AG10803 (cell line): ENCODE measurements around the gene PLA2R1.
"Not testable (repeated sequence)": the region's sequence is repeated elsewhere in the genome, so short reads cannot be mapped to it uniquely, and the experiment has no call there.

ENCODE experiments used
- DNase-seq: peaks from one replicate; pipeline ENCODE4 v3.0.0; 2010; ENCODE audit warnings: low read depth
- H3K4me3 ChIP-seq: 2 replicates; pipeline ENCODE4 v1.5.1; 2011; ENCODE audit warnings: mild to moderate bottlenecking, low read length, control low read depth
- TF ChIP-seq, protein P1 (sequence below): conservative IDR thresholded peaks from 2 replicates; pipeline ENCODE4 v1.5.1; 2011; ENCODE audit warnings: mild to moderate bottlenecking, low read length, control low read depth, inconsistent platforms

The PLA2R1 gene

DNA sequence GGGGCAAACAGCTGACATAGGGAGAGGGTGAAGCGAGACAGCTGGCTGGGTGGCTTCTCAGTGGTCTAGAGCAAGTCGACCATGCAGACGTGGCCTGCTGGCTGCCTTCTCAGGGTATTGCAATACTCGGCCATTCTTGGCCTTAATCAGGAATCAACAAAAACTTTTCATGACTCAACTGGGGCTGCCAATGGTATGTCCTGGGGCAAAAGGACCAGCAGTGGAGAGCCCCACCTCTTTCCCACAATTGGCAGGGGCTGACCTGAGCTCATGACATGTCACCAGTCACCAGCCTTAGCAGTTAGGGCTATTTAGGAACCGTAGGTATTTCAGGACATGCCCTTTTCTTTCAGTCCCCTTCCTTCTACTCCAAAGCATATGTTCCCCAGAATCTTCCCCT lies 19.1 kb downstream of the PLA2R1 start:
- DNase-seq: no peak
- no peak overlapping the region for H3K4me3 ChIP-seq
- TF ChIP-seq, protein P1, sequence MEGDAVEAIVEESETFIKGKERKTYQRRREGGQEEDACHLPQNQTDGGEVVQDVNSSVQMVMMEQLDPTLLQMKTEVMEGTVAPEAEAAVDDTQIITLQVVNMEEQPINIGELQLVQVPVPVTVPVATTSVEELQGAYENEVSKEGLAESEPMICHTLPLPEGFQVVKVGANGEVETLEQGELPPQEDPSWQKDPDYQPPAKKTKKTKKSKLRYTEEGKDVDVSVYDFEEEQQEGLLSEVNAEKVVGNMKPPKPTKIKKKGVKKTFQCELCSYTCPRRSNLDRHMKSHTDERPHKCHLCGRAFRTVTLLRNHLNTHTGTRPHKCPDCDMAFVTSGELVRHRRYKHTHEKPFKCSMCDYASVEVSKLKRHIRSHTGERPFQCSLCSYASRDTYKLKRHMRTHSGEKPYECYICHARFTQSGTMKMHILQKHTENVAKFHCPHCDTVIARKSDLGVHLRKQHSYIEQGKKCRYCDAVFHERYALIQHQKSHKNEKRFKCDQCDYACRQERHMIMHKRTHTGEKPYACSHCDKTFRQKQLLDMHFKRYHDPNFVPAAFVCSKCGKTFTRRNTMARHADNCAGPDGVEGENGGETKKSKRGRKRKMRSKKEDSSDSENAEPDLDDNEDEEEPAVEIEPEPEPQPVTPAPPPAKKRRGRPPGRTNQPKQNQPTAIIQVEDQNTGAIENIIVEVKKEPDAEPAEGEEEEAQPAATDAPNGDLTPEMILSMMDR: no peak

DNA sequence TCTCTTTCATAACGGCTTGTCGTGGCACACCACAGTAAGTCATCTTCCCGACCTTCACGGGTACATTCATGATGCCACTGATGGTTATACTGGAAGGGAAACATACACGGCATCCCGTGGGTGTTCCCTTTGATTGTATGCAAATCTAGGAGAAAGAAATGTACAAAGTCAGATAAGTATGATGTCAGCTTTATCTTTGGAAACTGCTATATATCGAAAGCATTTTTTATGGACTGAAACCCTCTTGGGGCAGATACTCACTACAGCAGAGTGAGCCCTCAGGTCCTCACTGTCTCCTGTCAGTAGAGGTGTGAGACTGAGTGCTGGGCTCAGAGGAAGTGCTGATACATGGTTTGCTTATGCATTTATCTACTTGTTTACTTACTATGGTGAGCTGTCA lies 20.4 kb downstream of the PLA2R1 start:
- H3K4me3 ChIP-seq: no peak overlapping the region
- DNase-seq: no peak
- TF ChIP-seq, protein P1: no peak

DNA sequence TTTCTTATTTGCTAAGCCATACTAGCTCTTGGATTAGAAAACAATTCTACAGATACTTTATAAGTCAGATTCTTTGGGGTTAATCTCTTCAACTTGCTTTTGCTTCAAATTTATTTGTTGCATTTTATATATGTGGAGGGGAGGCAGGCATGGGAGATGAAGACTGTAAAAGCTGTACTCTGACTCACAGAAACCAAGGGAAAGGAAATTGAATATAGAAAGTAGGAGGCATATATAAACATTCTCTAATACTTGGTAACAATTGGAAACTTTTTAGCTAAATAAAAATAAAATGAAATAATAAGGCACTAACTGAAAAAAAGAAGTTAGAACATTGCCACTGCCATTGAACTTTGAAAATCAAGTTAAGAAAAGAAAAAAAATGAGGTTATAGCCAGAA lies 21.3 kb downstream of the PLA2R1 start:
- TF ChIP-seq, protein P1: no peak
- no peak for DNase-seq
- no peak overlapping the region for H3K4me3 ChIP-seq

DNA sequence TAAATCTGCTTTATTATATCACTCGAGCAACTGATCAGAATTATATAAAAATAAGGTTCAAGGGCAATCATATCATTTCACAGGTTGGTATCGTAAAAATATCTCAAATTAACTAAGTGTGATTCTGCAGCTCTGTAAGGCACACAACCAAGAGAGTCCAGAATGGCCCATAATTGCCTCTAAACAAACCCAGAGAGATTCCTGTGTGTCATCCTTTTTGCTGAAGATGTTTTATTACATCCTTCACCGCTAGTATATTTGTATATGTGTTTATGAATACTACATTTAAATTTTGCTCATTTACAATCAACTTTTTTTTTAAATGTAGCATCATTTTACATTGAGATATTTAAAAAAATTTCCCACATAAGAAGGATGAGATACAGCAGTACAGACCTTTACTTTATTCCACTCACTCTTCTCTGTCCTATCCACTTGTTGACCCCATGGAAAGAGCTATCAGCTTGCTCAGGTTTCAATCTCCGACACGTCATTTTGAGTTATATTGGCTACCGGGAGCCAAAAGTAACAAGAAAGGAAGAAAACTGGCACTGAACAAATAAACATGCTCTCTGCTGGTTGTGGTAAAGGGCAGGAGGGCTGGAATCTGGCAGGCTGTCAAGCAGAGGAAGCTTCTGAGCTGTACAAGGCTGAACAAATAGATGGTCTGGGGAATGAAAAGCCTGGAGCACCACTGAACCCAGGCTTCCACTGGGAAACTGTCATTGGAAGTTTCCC lies 23.1 kb downstream of the PLA2R1 start:
- DNase-seq: peak; percentile 19
- no peak overlapping the region for H3K4me3 ChIP-seq
- TF ChIP-seq, protein P1: no peak

DNA sequence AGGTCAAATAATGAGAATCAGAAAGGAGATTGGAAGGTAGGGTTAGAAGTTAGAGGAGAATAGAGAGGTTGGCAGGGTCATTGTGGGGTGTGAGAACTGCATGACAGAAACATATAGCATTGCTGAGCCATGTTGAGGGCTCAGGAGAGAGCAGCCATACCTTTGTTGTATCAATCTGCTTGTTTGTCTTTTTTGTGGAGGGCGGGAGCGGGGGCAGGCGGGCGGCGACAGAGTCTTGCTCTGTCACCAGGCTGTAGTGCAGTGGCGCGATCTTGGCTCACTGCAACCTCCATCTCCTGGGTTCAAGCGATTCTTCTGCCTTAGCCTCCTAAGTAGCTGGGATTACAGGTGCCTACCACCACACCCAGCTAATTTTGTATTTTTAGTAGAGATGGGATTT lies 23.8 kb downstream of the PLA2R1 start:
- DNase-seq, H3K4me3 ChIP-seq: not testable (repeated sequence)

DNA sequence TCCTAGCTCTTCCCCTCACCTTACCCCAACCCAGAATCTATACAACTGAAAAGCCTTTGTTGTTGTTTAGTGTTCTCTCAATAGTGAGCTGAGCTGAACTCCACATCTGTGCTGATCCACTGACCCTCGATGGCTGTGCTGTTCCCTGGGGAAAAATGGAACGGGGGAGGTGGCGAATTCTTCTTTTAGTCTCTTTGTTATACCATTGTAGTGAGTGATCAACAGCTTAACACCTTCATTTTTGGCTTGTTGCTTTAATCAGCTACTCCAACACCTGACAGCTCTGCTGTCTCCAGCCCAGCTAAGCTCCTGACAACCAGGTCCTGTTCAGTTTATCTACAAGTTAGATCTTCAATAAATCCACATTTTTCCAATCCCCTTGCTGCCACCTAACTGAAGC lies 25.7 kb downstream of the PLA2R1 start:
- H3K4me3 ChIP-seq: no peak overlapping the region
- TF ChIP-seq, protein P1: no peak
- DNase-seq: no peak

DNA sequence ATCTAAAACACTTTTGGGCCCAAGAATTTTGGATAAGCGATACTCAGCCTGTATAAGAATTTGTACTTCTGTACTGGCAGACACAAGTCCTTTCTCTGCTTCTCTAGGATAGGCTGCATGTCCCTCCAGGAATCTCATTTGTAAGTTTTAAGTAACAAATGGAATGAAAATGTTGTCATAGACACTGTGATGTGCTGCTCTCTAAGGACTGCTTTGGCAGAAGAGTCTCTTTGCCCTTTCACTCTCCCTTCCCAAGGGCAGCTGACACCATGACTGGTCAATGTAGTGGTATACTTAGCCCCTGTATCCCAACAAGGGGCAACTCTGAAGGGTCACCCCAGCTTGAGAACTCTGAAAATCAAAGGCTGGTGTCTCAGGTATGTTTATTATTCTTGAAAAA lies 27.3 kb downstream of the PLA2R1 start:
- TF ChIP-seq, protein P1: no peak
- H3K4me3 ChIP-seq: no peak overlapping the region
- DNase-seq: no peak
